22Rv1 (cell line): Measurements from ENCODE around the gene HS6ST1.

Experiments used
- H3K27ac ChIP-seq: fragments of 450-650 bp; 2 replicates; pipeline ENCODE4 v1.5.1; 2017
- CTCF ChIP-seq: fragments of 450-650 bp; IDR thresholded peaks from 2 replicates; pipeline ENCODE4 v1.5.1; 2017; ENCODE audit warnings: mild to moderate bottlenecking
- ZFX ChIP-seq: fragments of 450-650 bp; IDR thresholded peaks from 2 replicates; pipeline ENCODE4 v1.6.1; 2017; ENCODE audit warnings: antibody characterized with exemption, borderline replicate concordance

Gene HS6ST1

GRCh38 chr2:128342550-128342949 is 23.9 kb upstream of the HS6ST1 start:
- TF ChIP-seq ZFX (no peak), CTCF (no peak)
- no peak overlapping the region for H3K27ac ChIP-seq

GRCh38 chr2:128341621-128342020 is 23.0 kb upstream of the HS6ST1 start:
- TF ChIP-seq CTCF = no peak
- no peak for TF ChIP-seq ZFX
- no peak overlapping the region for H3K27ac ChIP-seq

GRCh38 chr2:128332091-128332634 is 13.5 kb upstream of the HS6ST1 start:
- H3K27ac ChIP-seq = no peak overlapping the region
- TF ChIP-seq CTCF (no peak), ZFX (no peak)

GRCh38 chr2:128330583-128330982 is 11.9 kb upstream of the HS6ST1 start:
- no peak for TF ChIP-seq ZFX
- no peak overlapping the region for H3K27ac ChIP-seq

GRCh38 chr2:128329607-128330006 is 10.9 kb upstream of the HS6ST1 start:
- no peak for TF ChIP-seq ZFX
- TF ChIP-seq CTCF = no peak
- no peak overlapping the region for H3K27ac ChIP-seq

- H3K27ac ChIP-seq = no peak overlapping the region
- TF ChIP-seq CTCF (no peak), ZFX (no peak)
Observed at GRCh38 chr2:128327180-128327964, 8.7 kb upstream of the HS6ST1 start.

GRCh38 chr2:128326346-128326745 is 7.7 kb upstream of the HS6ST1 start:
- no peak for TF ChIP-seq ZFX
- TF ChIP-seq CTCF = no peak
- no peak overlapping the region for H3K27ac ChIP-seq
